WTC11 (cell line): ENCODE measurements around the gene RAC3. TPM values are rescaled to one million over a fixed set of nuclear protein-coding genes. Genes with fewer than 3 reads are reported as not detected.

ENCODE experiments used
- ATAC-seq: fragments of 200-7000 bp; cut with Tn5 transposase; 2 replicates; pipeline ENCODE4 v1.10.0; 2021; ENCODE audit warnings: mild to moderate bottlenecking, moderate library complexity
- CTCF ChIA-PET: fragments of 300-600 bp; sonication (Branson Sonifier 250); formaldehyde crosslinking; loops from one replicate; lab custom pipeline; 2021; ENCODE audit warnings: antibody characterized with exemption; lab: Charles Lee
- POLR2A ChIA-PET: fragments of 350-600 bp; sonication (Branson Sonifier 250); formaldehyde crosslinking; loops from one replicate; lab custom pipeline; 2021; ENCODE audit warnings: antibody characterized with exemption; lab: Charles Lee
- DNase-seq: peaks from one replicate; pipeline ENCODE4 v3.0.0; 2021; ENCODE audit warnings: low spot score
- H3K27ac Mint-ChIP-seq: 2 replicates; pipeline ENCODE4 v1.8.0; 2021; ENCODE audit warnings: mixed read lengths
- H3K27me3 Mint-ChIP-seq: 2 replicates; pipeline ENCODE4 v1.8.0; 2021; ENCODE audit warnings: low read depth, mild to moderate bottlenecking, moderate library complexity, mixed read lengths
- H3K36me3 Mint-ChIP-seq: 2 replicates; pipeline ENCODE4 v1.8.0; 2021; ENCODE audit warnings: mixed read lengths
- H3K4me1 Mint-ChIP-seq: 2 replicates; pipeline ENCODE4 v1.8.0; 2022; ENCODE audit warnings: mixed read lengths
- H3K4me3 Mint-ChIP-seq: 2 replicates; pipeline ENCODE4 v1.8.0; 2021; ENCODE audit warnings: mild to moderate bottlenecking, moderate library complexity, mixed read lengths
- H3K9me3 Mint-ChIP-seq: 2 replicates; pipeline ENCODE4 v1.8.0; 2021; ENCODE audit warnings: mixed read lengths
- ESRRA ChIP-seq: sonication (generic); formaldehyde crosslinking; IDR thresholded peaks from 2 replicates; pipeline ENCODE4 v1.8.1; 2022; ENCODE audit warnings: mild to moderate bottlenecking, missing genetic modification reagents, borderline replicate concordance
- ETV6 ChIP-seq: sonication (generic); formaldehyde crosslinking; IDR thresholded peaks from 2 replicates; pipeline ENCODE4 v1.8.1; 2022; ENCODE audit warnings: mild to moderate bottlenecking, missing genetic modification reagents
- GABPB1 ChIP-seq: sonication (generic); formaldehyde crosslinking; IDR thresholded peaks from 2 replicates; pipeline ENCODE4 v1.8.1; 2023; ENCODE audit warnings: mild to moderate bottlenecking, missing genetic modification reagents
- GTF2I ChIP-seq: fragments of 250-450 bp; sonication (Bioruptor Pico); conservative IDR thresholded peaks from 2 replicates; pipeline ENCODE4 v1.4.0; 2021; ENCODE audit warnings: mild to moderate bottlenecking
- NFYB ChIP-seq: sonication (generic); formaldehyde crosslinking; conservative IDR thresholded peaks from 2 replicates; pipeline ENCODE4 v1.8.0; 2022; ENCODE audit warnings: low read depth, missing genetic modification reagents
- SP1 ChIP-seq: sonication (generic); formaldehyde crosslinking; conservative IDR thresholded peaks from 2 replicates; pipeline ENCODE4 v1.8.1; 2022; ENCODE audit warnings: missing genetic modification reagents
- TEAD4 ChIP-seq: sonication (generic); formaldehyde crosslinking; IDR thresholded peaks from 2 replicates; pipeline ENCODE4 v1.8.0; 2022; ENCODE audit warnings: mild to moderate bottlenecking, missing genetic modification reagents
- ZNF138 ChIP-seq: sonication (generic); formaldehyde crosslinking; conservative IDR thresholded peaks from 2 replicates; pipeline ENCODE4 v1.8.1; 2022; ENCODE audit warnings: mild to moderate bottlenecking, moderate library complexity, missing genetic modification reagents
- ZNF416 ChIP-seq: fragments of 250-450 bp; sonication (Bioruptor Pico); IDR thresholded peaks from 2 replicates; pipeline ENCODE4 v1.9.0; 2021; ENCODE audit warnings: mild to moderate bottlenecking, inconsistent platforms
- total RNA-seq: library from RNA; stranded (reverse); gene quantifications from 3 replicates; pipeline ENCODE4 v1.2.3, GENCODE V29; 2021
- TF ChIP-seq, protein P1 (sequence below): fragments of 250-450 bp; sonication (Bioruptor Pico); IDR thresholded peaks from 2 replicates; pipeline ENCODE4 v1.9.0; 2021; ENCODE audit warnings: mild to moderate bottlenecking, borderline replicate concordance
- TF ChIP-seq, protein P2 (sequence below): sonication (generic); formaldehyde crosslinking; IDR thresholded peaks from 2 replicates; pipeline ENCODE4 v1.8.0; 2022; ENCODE audit warnings: mild to moderate bottlenecking, missing genetic modification reagents
- TF ChIP-seq, protein P3 (sequence below): sonication (generic); formaldehyde crosslinking; IDR thresholded peaks from 2 replicates; pipeline ENCODE4 v1.8.1; 2023; ENCODE audit warnings: mild to moderate bottlenecking, moderate library complexity, missing genetic modification reagents
- TF ChIP-seq, protein P4 (sequence below): sonication (generic); formaldehyde crosslinking; IDR thresholded peaks from 2 replicates; pipeline ENCODE4 v1.8.0; 2022; ENCODE audit warnings: missing genetic modification reagents
- TF ChIP-seq, protein P5 (sequence below): sonication (generic); formaldehyde crosslinking; IDR thresholded peaks from 2 replicates; pipeline ENCODE4 v1.8.0; 2022; ENCODE audit warnings: mild to moderate bottlenecking, missing genetic modification reagents
- TF ChIP-seq, protein P6 (sequence below): sonication (generic); formaldehyde crosslinking; IDR thresholded peaks from 2 replicates; pipeline ENCODE4 v1.8.1; 2022; ENCODE audit warnings: mild to moderate bottlenecking, missing genetic modification reagents, moderate library complexity, borderline replicate concordance
- TF ChIP-seq, protein P7 (sequence below): sonication (generic); formaldehyde crosslinking; IDR thresholded peaks from 2 replicates; pipeline ENCODE4 v1.8.0; 2023; ENCODE audit warnings: missing genetic modification reagents
- TF ChIP-seq, protein P8 (sequence below): sonication (generic); formaldehyde crosslinking; IDR thresholded peaks from 2 replicates; pipeline ENCODE4 v1.8.1; 2022; ENCODE audit warnings: mild to moderate bottlenecking, moderate library complexity, missing genetic modification reagents

Gene RAC3
- total RNA-seq, 1 experiment from 2014 or later = 163 TPM

DNA sequence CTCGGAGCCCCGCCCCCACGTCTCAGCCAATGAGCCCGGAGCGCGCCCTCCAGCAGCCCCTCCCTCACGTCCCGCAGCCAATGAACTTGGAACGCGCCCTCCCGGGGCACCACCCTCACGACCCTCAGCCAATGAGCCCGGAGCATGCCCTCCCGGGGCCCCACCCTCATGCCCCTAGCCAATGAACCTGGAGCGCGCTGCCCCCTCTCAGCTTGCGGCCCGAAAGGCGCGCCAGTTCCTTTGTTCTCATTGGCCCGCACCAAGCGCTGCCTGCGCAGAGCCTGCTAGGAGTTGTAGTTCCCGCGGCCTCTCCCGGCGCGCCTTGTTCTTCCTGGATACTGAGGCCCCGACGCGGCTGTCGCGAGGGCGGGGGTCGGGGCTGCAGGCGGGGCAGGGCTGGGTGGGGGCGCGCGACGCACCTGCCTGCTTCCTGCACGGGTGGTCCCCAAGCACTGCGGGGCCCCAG is 8.5 kb upstream of the RAC3 start, which contains the start of gene LRRC45:
LRRC45 (plus strand) TSS at position 325 of the 466 bp plus-strand sequence. CDS start 339 bp downstream, outside the sequence.
- Mint-ChIP-seq H3K27ac (no peak within 1 kb of the TSS), H3K27me3 (no peaks in the 10 kb centered on the region; the same call in 1 of the 2 replicates)

DNA sequence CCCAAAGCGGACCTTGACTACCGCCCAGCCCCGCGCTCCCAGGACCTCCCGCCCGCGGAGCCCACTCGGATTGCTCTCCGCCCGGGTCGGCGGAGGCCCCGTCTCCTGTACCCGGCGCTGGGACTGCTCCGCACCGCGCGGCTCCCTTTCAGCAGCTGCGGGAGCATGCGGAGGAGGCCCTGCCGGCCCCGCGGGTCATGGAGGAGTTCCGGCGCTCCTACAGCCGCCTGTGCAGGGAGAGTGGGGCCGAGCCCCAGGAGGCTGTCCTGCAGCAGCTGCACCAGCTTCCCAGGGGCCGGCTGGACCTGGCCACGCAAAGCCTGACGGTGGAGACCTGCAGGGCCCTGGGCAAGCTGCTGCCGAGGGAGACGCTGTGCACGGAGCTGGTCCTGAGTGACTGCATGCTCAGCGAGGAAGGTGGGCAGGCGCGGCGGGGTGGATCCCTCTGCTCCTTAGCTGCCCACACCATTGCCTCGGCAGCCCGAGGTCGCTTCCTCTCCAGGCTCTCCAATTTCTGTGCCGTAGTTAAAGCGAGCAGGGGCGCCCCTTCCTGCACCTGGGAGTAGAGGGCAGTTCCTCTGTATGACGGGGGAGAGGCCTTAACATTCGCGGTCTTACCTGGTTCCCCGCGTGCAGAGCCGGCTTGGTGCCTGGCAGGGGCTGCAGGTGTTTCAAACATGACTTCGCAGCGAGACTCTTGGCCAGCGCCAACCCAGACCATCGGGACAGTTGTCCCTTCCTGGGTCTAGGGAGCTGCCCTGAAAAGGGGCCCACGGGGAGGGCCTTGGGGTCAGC is 7.8 kb upstream of the RAC3 start:
- POLR2A ChIA-PET = interaction anchor here (1.0 to 2.7 kb wide), 5 partner anchors 8 to 100 kb away, joined by 3 to 9 read pairs (median 5); partner anchors contain the start of genes DCXR and RAC3
- no peak overlapping the region for H3K27ac Mint-ChIP-seq
- TF ChIP-seq ETV6 (no peak), ZNF138 (CRISPR knock-in tag) (no peak), ZNF416 (CRISPR knock-in tag) (no peak), TEAD4 (CRISPR knock-in tag) (no peak), GTF2I (CRISPR knock-in tag) (no peak), ESRRA (CRISPR knock-in tag) (no peak)
- TF ChIP-seq, protein P1, sequence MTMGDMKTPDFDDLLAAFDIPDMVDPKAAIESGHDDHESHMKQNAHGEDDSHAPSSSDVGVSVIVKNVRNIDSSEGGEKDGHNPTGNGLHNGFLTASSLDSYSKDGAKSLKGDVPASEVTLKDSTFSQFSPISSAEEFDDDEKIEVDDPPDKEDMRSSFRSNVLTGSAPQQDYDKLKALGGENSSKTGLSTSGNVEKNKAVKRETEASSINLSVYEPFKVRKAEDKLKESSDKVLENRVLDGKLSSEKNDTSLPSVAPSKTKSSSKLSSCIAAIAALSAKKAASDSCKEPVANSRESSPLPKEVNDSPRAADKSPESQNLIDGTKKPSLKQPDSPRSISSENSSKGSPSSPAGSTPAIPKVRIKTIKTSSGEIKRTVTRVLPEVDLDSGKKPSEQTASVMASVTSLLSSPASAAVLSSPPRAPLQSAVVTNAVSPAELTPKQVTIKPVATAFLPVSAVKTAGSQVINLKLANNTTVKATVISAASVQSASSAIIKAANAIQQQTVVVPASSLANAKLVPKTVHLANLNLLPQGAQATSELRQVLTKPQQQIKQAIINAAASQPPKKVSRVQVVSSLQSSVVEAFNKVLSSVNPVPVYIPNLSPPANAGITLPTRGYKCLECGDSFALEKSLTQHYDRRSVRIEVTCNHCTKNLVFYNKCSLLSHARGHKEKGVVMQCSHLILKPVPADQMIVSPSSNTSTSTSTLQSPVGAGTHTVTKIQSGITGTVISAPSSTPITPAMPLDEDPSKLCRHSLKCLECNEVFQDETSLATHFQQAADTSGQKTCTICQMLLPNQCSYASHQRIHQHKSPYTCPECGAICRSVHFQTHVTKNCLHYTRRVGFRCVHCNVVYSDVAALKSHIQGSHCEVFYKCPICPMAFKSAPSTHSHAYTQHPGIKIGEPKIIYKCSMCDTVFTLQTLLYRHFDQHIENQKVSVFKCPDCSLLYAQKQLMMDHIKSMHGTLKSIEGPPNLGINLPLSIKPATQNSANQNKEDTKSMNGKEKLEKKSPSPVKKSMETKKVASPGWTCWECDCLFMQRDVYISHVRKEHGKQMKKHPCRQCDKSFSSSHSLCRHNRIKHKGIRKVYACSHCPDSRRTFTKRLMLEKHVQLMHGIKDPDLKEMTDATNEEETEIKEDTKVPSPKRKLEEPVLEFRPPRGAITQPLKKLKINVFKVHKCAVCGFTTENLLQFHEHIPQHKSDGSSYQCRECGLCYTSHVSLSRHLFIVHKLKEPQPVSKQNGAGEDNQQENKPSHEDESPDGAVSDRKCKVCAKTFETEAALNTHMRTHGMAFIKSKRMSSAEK (CRISPR knock-in tag) = no peak
- TF ChIP-seq, protein P2, sequence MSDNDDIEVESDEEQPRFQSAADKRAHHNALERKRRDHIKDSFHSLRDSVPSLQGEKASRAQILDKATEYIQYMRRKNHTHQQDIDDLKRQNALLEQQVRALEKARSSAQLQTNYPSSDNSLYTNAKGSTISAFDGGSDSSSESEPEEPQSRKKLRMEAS (CRISPR knock-in tag) = peak; percentile 45
- TF ChIP-seq, protein P3, sequence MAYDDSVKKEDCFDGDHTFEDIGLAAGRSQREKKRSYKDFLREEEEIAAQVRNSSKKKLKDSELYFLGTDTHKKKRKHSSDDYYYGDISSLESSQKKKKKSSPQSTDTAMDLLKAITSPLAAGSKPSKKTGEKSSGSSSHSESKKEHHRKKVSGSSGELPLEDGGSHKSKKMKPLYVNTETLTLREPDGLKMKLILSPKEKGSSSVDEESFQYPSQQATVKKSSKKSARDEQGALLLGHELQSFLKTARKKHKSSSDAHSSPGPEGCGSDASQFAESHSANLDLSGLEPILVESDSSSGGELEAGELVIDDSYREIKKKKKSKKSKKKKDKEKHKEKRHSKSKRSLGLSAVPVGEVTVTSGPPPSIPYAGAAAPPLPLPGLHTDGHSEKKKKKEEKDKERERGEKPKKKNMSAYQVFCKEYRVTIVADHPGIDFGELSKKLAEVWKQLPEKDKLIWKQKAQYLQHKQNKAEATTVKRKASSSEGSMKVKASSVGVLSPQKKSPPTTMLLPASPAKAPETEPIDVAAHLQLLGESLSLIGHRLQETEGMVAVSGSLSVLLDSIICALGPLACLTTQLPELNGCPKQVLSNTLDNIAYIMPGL (CRISPR knock-in tag) = peak; percentile 81
- TF ChIP-seq, protein P4, sequence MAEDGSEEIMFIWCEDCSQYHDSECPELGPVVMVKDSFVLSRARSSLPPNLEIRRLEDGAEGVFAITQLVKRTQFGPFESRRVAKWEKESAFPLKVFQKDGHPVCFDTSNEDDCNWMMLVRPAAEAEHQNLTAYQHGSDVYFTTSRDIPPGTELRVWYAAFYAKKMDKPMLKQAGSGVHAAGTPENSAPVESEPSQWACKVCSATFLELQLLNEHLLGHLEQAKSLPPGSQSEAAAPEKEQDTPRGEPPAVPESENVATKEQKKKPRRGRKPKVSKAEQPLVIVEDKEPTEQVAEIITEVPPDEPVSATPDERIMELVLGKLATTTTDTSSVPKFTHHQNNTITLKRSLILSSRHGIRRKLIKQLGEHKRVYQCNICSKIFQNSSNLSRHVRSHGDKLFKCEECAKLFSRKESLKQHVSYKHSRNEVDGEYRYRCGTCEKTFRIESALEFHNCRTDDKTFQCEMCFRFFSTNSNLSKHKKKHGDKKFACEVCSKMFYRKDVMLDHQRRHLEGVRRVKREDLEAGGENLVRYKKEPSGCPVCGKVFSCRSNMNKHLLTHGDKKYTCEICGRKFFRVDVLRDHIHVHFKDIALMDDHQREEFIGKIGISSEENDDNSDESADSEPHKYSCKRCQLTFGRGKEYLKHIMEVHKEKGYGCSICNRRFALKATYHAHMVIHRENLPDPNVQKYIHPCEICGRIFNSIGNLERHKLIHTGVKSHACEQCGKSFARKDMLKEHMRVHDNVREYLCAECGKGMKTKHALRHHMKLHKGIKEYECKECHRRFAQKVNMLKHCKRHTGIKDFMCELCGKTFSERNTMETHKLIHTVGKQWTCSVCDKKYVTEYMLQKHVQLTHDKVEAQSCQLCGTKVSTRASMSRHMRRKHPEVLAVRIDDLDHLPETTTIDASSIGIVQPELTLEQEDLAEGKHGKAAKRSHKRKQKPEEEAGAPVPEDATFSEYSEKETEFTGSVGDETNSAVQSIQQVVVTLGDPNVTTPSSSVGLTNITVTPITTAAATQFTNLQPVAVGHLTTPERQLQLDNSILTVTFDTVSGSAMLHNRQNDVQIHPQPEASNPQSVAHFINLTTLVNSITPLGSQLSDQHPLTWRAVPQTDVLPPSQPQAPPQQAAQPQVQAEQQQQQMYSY (CRISPR knock-in tag) = no peak
- TF ChIP-seq, protein P5, sequence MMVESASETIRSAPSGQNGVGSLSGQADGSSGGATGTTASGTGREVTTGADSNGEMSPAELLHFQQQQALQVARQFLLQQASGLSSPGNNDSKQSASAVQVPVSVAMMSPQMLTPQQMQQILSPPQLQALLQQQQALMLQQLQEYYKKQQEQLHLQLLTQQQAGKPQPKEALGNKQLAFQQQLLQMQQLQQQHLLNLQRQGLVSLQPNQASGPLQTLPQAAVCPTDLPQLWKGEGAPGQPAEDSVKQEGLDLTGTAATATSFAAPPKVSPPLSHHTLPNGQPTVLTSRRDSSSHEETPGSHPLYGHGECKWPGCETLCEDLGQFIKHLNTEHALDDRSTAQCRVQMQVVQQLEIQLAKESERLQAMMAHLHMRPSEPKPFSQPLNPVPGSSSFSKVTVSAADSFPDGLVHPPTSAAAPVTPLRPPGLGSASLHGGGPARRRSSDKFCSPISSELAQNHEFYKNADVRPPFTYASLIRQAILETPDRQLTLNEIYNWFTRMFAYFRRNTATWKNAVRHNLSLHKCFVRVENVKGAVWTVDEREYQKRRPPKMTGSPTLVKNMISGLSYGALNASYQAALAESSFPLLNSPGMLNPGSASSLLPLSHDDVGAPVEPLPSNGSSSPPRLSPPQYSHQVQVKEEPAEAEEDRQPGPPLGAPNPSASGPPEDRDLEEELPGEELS = 0 out of 2 replicates have a peak, but pooled peaks have one; percentile 20
- TF ChIP-seq, protein P6, sequence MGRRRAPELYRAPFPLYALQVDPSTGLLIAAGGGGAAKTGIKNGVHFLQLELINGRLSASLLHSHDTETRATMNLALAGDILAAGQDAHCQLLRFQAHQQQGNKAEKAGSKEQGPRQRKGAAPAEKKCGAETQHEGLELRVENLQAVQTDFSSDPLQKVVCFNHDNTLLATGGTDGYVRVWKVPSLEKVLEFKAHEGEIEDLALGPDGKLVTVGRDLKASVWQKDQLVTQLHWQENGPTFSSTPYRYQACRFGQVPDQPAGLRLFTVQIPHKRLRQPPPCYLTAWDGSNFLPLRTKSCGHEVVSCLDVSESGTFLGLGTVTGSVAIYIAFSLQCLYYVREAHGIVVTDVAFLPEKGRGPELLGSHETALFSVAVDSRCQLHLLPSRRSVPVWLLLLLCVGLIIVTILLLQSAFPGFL = no peak

More for the DNA sequence above, 8.5 kb upstream of the RAC3 start, which contains the start of gene LRRC45:
- peak; percentile 100 for DNase-seq
- H3K36me3 Mint-ChIP-seq = no peaks in the 10 kb centered on the region; the same call in 1 of the 2 replicates
- TF ChIP-seq NFYB (CRISPR knock-in tag) (peak; percentile 92), SP1 (CRISPR knock-in tag) (peak; percentile 97), GABPB1 (CRISPR knock-in tag) (no peak)
- TF ChIP-seq, protein P7, sequence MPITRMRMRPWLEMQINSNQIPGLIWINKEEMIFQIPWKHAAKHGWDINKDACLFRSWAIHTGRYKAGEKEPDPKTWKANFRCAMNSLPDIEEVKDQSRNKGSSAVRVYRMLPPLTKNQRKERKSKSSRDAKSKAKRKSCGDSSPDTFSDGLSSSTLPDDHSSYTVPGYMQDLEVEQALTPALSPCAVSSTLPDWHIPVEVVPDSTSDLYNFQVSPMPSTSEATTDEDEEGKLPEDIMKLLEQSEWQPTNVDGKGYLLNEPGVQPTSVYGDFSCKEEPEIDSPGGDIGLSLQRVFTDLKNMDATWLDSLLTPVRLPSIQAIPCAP = no peak
- TF ChIP-seq, protein P8, sequence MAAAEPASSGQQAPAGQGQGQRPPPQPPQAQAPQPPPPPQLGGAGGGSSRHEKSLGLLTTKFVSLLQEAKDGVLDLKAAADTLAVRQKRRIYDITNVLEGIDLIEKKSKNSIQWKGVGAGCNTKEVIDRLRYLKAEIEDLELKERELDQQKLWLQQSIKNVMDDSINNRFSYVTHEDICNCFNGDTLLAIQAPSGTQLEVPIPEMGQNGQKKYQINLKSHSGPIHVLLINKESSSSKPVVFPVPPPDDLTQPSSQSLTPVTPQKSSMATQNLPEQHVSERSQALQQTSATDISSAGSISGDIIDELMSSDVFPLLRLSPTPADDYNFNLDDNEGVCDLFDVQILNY = peak; percentile 62; the same call in 1 of the 2 replicates
- peaks cover 11% of the 10 kb centered on the region for H3K4me1 Mint-ChIP-seq
- H3K9me3 Mint-ChIP-seq = no peaks in the 10 kb centered on the region
- ChIA-PET CTCF (interaction anchor here (0.7 to 8.8 kb wide), 21 partner anchors 8 to 213 kb away, joined by 3 to 119 read pairs (median 5); partner anchors contain the start of genes DCXR, NOTUM and RAC3), POLR2A (interaction anchor here (1.0 to 2.7 kb wide), 5 partner anchors 8 to 99 kb away, joined by 3 to 9 read pairs (median 5); partner anchors contain the start of genes DCXR and RAC3)
- peak; percentile 93 for ATAC-seq
- peak within 1 kb of the TSS; percentile 78 for H3K4me3 Mint-ChIP-seq

More for the DNA sequence above, 7.8 kb upstream of the RAC3 start:
- CTCF ChIA-PET = interaction anchor here (0.9 to 8.8 kb wide), 12 partner anchors 7 to 213 kb away, joined by 3 to 119 read pairs (median 6); partner anchors contain the start of genes DCXR, NOTUM and RAC3
- DNase-seq = peak; percentile 44
- Mint-ChIP-seq H3K36me3 (no peaks in the 10 kb centered on the region; the same call in 1 of the 2 replicates), H3K4me3 (peak overlapping the region; percentile 74), H3K9me3 (no peaks in the 10 kb centered on the region), H3K27me3 (no peaks in the 10 kb centered on the region; the same call in 1 of the 2 replicates), H3K4me1 (peaks cover 11% of the 10 kb centered on the region)
- ATAC-seq = peak; percentile 0; the same call in 1 of the 2 replicates
